B cell (primary cell): Measurements from ENCODE around the gene C7orf25.

ENCODE experiments used
- EZH2 ChIP-seq: IDR thresholded peaks from 2 replicates; pipeline ENCODE4 v1.6.1; 2012; ENCODE audit warnings: borderline replicate concordance, low read depth, mild to moderate bottlenecking, moderate library complexity, low read length; ENCODE audit not compliant: insufficient read depth, poor library complexity, severe bottlenecking
- TF ChIP-seq, protein P1 (sequence below): fragments of 200-600 bp; IDR thresholded peaks from one replicate; pipeline ENCODE4 v1.8.0; 2022; ENCODE audit warnings: antibody characterized with exemption, mild to moderate bottlenecking

DNA sequence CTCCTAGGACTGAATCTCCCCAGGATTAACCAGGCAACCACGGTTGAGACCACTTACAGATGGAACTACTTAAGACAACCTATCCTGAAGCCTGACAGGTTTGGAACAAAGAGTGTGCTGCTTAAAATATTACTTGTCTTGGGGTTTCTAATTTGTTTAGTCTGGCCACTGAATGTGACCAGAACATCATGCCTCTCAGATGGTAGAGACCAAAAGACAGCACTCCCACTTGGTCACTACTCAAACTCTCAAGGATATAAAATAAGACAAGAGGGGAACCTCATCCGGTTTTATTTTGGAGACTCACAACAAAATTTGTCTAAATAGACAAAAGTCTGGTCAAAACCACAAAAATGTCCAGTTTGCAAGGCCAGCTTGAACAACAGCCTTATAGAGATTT is 35.7 kb upstream of the C7orf25 start:
- TF ChIP-seq, protein P1, sequence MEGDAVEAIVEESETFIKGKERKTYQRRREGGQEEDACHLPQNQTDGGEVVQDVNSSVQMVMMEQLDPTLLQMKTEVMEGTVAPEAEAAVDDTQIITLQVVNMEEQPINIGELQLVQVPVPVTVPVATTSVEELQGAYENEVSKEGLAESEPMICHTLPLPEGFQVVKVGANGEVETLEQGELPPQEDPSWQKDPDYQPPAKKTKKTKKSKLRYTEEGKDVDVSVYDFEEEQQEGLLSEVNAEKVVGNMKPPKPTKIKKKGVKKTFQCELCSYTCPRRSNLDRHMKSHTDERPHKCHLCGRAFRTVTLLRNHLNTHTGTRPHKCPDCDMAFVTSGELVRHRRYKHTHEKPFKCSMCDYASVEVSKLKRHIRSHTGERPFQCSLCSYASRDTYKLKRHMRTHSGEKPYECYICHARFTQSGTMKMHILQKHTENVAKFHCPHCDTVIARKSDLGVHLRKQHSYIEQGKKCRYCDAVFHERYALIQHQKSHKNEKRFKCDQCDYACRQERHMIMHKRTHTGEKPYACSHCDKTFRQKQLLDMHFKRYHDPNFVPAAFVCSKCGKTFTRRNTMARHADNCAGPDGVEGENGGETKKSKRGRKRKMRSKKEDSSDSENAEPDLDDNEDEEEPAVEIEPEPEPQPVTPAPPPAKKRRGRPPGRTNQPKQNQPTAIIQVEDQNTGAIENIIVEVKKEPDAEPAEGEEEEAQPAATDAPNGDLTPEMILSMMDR = no peak
- no peak for TF ChIP-seq EZH2
